SK-N-SH treated with all-trans-retinoic acid at 6 μM for 48 hours (cell line): ENCODE results near the gene MEIKIN.
"Not testable (repeated sequence)": the region's sequence is repeated elsewhere in the genome, so short reads cannot be mapped to it uniquely, and the experiment has no call there.

Source experiments
- ATAC-seq: fragments of 200-7000 bp; cut with Tn5 transposase; 3 replicates; pipeline ENCODE4 v1.9.1; 2020; ENCODE audit warnings: mild to moderate bottlenecking, moderate library complexity
- ARNTL ChIP-seq: fragments of 450-650 bp; formaldehyde crosslinking; IDR thresholded peaks from 2 replicates; pipeline ENCODE4 v1.5.0; 2020; ENCODE audit warnings: low read depth, mild to moderate bottlenecking, moderate library complexity, borderline replicate concordance
- BACH2 ChIP-seq: fragments of 250-450 bp; sonication (Bioruptor Pico); IDR thresholded peaks from 2 replicates; pipeline ENCODE4 v1.9.0; 2021; ENCODE audit warnings: mild to moderate bottlenecking, borderline replicate concordance
- ESRRG ChIP-seq: fragments of 250-450 bp; sonication (Bioruptor Pico); IDR thresholded peaks from 2 replicates; pipeline ENCODE4 v1.6.1; 2021; ENCODE audit warnings: mild to moderate bottlenecking
- GLIS3 ChIP-seq: fragments of 250-450 bp; sonication (Bioruptor Pico); IDR thresholded peaks from 2 replicates; pipeline ENCODE4 v1.5.0; 2020; ENCODE audit warnings: mild to moderate bottlenecking, moderate library complexity
- ISL1 ChIP-seq: fragments of 250-450 bp; sonication (Bioruptor Pico); IDR thresholded peaks from 2 replicates; pipeline ENCODE4 v2.1.2; 2022; ENCODE audit warnings: mild to moderate bottlenecking, moderate library complexity
- OSR1 ChIP-seq: fragments of 250-450 bp; sonication (Bioruptor Pico); IDR thresholded peaks from 2 replicates; pipeline ENCODE4 v1.8.0; 2022; ENCODE audit warnings: moderate library complexity, mild to moderate bottlenecking, inconsistent platforms
- PPARA ChIP-seq: fragments of 250-450 bp; sonication (Bioruptor Pico); IDR thresholded peaks from 2 replicates; pipeline ENCODE4 v1.5.0; 2020; ENCODE audit warnings: mild to moderate bottlenecking, borderline replicate concordance
- RARB ChIP-seq: fragments of 250-450 bp; sonication (Bioruptor Pico); IDR thresholded peaks from 2 replicates; pipeline ENCODE4 v1.8.0; 2021; ENCODE audit warnings: mild to moderate bottlenecking, moderate library complexity
- SNAI2 ChIP-seq: fragments of 250-450 bp; sonication (Bioruptor Pico); IDR thresholded peaks from 2 replicates; pipeline ENCODE4 v1.5.0; 2020; ENCODE audit warnings: mild to moderate bottlenecking, moderate library complexity
- TCF4 ChIP-seq: fragments of 250-450 bp; sonication (Bioruptor Pico); IDR thresholded peaks from 2 replicates; pipeline ENCODE4 v1.8.0; 2021; ENCODE audit warnings: mild to moderate bottlenecking, moderate library complexity, borderline replicate concordance
- ZC3H10 ChIP-seq: fragments of 250-450 bp; sonication (Bioruptor Pico); IDR thresholded peaks from 2 replicates; pipeline ENCODE4 v1.5.1; 2021; ENCODE audit warnings: mild to moderate bottlenecking, moderate library complexity
- ZFP3 ChIP-seq: fragments of 250-450 bp; sonication (Bioruptor Pico); IDR thresholded peaks from 2 replicates; pipeline ENCODE4 v1.5.0; 2020; ENCODE audit warnings: mild to moderate bottlenecking, moderate library complexity
- ZNF565 ChIP-seq: fragments of 450-650 bp; formaldehyde crosslinking; conservative IDR thresholded peaks from 2 replicates; pipeline ENCODE4 v1.5.0; 2020; ENCODE audit warnings: low read depth, mild to moderate bottlenecking, moderate library complexity
- ZNF70 ChIP-seq: fragments of 450-650 bp; formaldehyde crosslinking; IDR thresholded peaks from 2 replicates; pipeline ENCODE4 v1.5.0; 2020; ENCODE audit warnings: mild to moderate bottlenecking, moderate library complexity
- ZNF8 ChIP-seq: fragments of 450-650 bp; formaldehyde crosslinking; IDR thresholded peaks from 2 replicates; pipeline ENCODE4 v1.5.0; 2020; ENCODE audit warnings: mild to moderate bottlenecking, moderate library complexity
- TF ChIP-seq, protein P1 (sequence below): fragments of 250-450 bp; sonication (Bioruptor Pico); IDR thresholded peaks from 2 replicates; pipeline ENCODE4 v1.5.0; 2020; ENCODE audit warnings: mild to moderate bottlenecking, moderate library complexity
- TF ChIP-seq, protein P2 (sequence below): fragments of 250-450 bp; sonication (Bioruptor Pico); IDR thresholded peaks from 2 replicates; pipeline ENCODE4 v1.8.0; 2021; ENCODE audit warnings: low read depth, mild to moderate bottlenecking, moderate library complexity, borderline replicate concordance
- TF ChIP-seq, protein P3 (sequence below): fragments of 250-450 bp; sonication (Bioruptor Pico); IDR thresholded peaks from 2 replicates; pipeline ENCODE4 v1.5.1; 2021; ENCODE audit warnings: mild to moderate bottlenecking, moderate library complexity
- TF ChIP-seq, protein P4 (sequence below): fragments of 250-450 bp; sonication (Bioruptor Pico); IDR thresholded peaks from 2 replicates; pipeline ENCODE4 v1.8.0; 2020; ENCODE audit warnings: mild to moderate bottlenecking, moderate library complexity, borderline replicate concordance

The MEIKIN gene

DNA sequence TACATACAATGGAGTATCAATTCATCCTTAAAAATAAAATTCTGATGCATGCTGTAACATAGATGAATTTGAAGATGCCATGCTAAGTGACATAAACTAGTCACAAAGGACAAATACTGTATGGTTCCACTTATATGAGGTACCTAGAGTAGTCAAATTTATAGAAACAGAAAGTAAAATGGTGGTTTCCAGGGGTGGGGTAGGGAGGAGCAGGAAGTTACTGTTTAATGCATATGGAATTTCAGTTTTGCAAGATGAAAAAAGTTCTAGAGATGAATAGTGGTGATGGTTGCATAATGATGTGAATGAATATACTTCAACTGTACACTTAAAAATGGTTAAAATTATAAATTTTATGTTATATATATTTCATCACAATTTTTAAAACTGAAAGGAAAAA, 91.3 kb downstream of the MEIKIN start:
- no peak for ATAC-seq
- TF ChIP-seq ZC3H10 (CRISPR knock-in tag) (no peak), TCF4 (CRISPR knock-in tag) (no peak), ESRRG (CRISPR knock-in tag) (no peak)
- TF ChIP-seq, protein P1, sequence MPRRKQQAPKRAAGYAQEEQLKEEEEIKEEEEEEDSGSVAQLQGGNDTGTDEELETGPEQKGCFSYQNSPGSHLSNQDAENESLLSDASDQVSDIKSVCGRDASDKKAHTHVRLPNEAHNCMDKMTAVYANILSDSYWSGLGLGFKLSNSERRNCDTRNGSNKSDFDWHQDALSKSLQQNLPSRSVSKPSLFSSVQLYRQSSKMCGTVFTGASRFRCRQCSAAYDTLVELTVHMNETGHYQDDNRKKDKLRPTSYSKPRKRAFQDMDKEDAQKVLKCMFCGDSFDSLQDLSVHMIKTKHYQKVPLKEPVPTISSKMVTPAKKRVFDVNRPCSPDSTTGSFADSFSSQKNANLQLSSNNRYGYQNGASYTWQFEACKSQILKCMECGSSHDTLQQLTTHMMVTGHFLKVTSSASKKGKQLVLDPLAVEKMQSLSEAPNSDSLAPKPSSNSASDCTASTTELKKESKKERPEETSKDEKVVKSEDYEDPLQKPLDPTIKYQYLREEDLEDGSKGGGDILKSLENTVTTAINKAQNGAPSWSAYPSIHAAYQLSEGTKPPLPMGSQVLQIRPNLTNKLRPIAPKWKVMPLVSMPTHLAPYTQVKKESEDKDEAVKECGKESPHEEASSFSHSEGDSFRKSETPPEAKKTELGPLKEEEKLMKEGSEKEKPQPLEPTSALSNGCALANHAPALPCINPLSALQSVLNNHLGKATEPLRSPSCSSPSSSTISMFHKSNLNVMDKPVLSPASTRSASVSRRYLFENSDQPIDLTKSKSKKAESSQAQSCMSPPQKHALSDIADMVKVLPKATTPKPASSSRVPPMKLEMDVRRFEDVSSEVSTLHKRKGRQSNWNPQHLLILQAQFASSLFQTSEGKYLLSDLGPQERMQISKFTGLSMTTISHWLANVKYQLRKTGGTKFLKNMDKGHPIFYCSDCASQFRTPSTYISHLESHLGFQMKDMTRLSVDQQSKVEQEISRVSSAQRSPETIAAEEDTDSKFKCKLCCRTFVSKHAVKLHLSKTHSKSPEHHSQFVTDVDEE: no peak
- TF ChIP-seq, all 23 proteins: peak for 0

DNA sequence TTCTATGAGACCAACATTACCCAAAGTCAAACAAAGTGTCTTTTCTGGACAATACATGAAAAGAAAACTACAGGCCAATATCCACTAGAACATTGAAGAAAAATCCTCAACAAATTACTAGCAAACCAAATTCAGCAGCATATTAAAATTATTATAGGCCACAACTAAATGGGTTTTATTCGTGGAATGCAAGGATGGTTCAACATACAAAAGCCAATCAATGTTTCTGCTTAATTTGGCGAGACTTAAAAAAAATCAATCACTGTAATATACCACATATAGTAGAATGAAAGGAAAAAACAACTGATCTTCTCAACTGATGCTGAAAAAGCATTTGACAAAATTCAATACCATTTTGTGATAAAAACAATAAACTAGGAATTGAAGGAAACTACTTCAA, 96.8 kb downstream of the MEIKIN start:
- no peak for ATAC-seq
- TF ChIP-seq ARNTL: no peak
- TF ChIP-seq GLIS3: no peak
- TF ChIP-seq ISL1: no peak
- TF ChIP-seq SNAI2 (CRISPR knock-in tag): no peak

DNA sequence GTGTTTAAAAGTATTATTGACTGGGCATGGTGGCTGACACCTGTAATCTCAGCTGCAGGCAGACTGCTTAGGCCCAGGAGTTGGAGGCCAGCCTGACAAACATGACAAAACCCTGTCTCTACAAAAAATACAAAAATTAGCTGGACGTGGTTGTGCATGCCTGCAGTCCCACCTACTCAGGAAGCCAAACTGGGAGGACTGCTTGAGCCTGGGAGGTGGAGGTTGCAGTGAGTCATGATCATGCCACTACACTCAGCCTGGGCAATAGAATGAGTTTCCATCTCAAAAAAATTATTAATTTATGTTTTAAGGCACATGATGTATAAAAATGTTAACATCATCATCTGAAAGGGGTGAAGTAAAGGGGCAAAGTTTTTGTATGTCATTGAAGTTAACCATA, 98.9 kb downstream of the MEIKIN start:
- ATAC-seq: no peak
- TF ChIP-seq RARB (CRISPR knock-in tag) (no peak), ZC3H10 (CRISPR knock-in tag) (no peak), GLIS3 (no peak), ZFP3 (CRISPR knock-in tag) (no peak), ZNF8 (CRISPR knock-in tag) (no peak), ZNF565 (no peak), OSR1 (CRISPR knock-in tag) (no peak), ZNF70 (CRISPR knock-in tag) (no peak)
- TF ChIP-seq, protein P2, sequence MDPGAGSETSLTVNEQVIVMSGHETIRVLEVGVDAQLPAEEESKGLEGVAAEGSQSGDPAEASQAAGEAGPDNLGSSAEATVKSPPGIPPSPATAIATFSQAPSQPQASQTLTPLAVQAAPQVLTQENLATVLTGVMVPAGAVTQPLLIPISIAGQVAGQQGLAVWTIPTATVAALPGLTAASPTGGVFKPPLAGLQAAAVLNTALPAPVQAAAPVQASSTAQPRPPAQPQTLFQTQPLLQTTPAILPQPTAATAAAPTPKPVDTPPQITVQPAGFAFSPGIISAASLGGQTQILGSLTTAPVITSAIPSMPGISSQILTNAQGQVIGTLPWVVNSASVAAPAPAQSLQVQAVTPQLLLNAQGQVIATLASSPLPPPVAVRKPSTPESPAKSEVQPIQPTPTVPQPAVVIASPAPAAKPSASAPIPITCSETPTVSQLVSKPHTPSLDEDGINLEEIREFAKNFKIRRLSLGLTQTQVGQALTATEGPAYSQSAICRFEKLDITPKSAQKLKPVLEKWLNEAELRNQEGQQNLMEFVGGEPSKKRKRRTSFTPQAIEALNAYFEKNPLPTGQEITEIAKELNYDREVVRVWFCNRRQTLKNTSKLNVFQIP (CRISPR knock-in tag): no peak
- TF ChIP-seq, protein P1: no peak

DNA sequence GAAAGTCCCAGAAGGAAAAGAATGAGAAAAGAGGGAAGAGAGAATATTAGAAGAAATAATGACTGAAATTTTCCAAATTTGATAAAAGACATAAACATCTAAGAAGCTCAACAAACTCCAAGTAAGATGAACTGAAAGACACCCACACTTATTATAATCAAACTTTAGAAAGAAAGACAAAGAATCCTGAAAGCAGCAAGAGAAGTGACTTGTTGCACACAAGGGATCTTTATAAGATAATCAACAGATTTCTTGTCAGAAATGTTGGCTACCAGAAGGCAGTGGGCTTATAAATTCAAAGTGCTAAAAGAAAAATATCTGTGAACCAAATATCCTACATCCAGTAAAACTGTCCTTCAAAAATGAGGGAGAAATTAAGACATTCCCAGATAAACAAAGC, 99.6 kb downstream of the MEIKIN start:
- no peak for ATAC-seq
- TF ChIP-seq BACH2 (CRISPR knock-in tag) (no peak), RARB (CRISPR knock-in tag) (no peak), PPARA (CRISPR knock-in tag) (no peak), ISL1 (no peak), OSR1 (CRISPR knock-in tag) (no peak), ARNTL (no peak), ZNF8 (CRISPR knock-in tag) (no peak)
- TF ChIP-seq, protein P3, sequence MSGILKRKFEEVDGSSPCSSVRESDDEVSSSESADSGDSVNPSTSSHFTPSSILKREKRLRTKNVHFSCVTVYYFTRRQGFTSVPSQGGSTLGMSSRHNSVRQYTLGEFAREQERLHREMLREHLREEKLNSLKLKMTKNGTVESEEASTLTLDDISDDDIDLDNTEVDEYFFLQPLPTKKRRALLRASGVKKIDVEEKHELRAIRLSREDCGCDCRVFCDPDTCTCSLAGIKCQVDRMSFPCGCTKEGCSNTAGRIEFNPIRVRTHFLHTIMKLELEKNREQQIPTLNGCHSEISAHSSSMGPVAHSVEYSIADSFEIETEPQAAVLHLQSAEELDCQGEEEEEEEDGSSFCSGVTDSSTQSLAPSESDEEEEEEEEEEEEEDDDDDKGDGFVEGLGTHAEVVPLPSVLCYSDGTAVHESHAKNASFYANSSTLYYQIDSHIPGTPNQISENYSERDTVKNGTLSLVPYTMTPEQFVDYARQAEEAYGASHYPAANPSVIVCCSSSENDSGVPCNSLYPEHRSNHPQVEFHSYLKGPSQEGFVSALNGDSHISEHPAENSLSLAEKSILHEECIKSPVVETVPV (CRISPR knock-in tag): no peak
- TF ChIP-seq, protein P1: no peak
- TF ChIP-seq, protein P4, sequence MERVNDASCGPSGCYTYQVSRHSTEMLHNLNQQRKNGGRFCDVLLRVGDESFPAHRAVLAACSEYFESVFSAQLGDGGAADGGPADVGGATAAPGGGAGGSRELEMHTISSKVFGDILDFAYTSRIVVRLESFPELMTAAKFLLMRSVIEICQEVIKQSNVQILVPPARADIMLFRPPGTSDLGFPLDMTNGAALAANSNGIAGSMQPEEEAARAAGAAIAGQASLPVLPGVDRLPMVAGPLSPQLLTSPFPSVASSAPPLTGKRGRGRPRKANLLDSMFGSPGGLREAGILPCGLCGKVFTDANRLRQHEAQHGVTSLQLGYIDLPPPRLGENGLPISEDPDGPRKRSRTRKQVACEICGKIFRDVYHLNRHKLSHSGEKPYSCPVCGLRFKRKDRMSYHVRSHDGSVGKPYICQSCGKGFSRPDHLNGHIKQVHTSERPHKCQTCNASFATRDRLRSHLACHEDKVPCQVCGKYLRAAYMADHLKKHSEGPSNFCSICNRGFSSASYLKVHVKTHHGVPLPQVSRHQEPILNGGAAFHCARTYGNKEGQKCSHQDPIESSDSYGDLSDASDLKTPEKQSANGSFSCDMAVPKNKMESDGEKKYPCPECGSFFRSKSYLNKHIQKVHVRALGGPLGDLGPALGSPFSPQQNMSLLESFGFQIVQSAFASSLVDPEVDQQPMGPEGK (CRISPR knock-in tag): no peak

DNA sequence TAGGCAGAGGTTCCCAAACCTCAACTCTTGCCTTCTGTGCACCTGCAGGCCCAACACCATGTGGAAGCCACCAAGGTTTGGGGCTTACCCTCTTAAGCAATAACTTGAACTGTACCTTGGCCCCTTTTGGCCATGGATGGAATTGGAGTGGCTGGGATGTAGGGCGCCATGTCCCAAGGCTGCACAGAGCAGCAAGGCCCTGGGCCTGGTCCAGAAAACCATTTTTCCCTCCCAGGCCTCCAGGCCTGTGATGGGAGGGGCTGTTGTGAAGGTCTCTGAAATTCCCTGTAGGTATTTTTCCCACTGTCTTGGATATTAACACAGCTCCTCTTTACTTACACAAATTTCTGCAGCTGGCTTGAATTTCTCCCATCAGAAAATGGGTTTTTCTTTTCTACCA, 102.5 kb downstream of the MEIKIN start:
- not testable (repeated sequence) for ATAC-seq

DNA sequence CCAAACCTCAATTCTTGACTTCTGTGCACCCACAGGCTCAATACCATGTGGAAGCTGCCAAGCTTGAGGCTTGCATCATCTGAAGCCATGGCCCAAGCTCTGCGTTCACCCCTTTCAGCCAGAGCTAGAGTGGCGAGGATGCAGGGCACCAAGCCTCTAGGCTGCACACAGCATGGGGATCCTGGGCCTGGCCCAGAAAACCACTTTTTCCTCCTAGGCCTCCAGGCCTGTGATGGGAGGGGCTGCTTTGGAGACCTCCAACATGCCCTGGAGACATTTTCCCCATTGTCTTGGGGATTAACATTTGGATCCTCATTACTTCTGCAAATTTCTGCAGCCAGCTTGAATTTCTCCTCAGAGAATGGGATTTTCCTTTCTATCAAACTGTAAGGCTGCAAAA, 112.8 kb downstream of the MEIKIN start:
- ATAC-seq: not testable (repeated sequence)
